VCaP (cell line): ENCODE data around the gene ZNF891.

Experiments used
- H3K27ac ChIP-seq: fragments of 450-650 bp; 2 replicates; pipeline ENCODE4 v1.5.1; 2017
- CTCF ChIP-seq: fragments of 450-650 bp; conservative IDR thresholded peaks from 2 replicates; pipeline ENCODE4 v1.5.1; 2017; ENCODE audit warnings: mild to moderate bottlenecking, moderate library complexity

Gene ZNF891

DNA sequence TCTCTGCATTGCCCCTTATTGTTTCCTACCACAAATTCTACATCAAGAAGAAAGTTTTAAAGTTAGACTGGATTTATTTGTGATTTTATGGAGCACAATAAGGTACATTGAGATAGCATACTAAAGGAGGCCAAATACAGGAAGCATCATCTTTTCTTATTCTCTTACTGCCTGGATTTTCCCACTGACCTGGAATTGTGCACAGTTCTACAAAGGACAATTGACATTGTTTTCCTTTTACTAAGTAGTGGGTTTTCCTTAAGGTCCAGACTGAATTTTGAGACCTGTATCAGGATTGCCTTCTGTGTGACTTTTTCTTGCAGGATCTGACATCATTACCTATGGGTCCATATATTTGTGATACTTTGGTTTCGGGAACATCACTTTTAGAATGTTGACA is 68.1 kb downstream of the ZNF891 start:
- no peak overlapping the region for H3K27ac ChIP-seq
- TF ChIP-seq CTCF = no peak

DNA sequence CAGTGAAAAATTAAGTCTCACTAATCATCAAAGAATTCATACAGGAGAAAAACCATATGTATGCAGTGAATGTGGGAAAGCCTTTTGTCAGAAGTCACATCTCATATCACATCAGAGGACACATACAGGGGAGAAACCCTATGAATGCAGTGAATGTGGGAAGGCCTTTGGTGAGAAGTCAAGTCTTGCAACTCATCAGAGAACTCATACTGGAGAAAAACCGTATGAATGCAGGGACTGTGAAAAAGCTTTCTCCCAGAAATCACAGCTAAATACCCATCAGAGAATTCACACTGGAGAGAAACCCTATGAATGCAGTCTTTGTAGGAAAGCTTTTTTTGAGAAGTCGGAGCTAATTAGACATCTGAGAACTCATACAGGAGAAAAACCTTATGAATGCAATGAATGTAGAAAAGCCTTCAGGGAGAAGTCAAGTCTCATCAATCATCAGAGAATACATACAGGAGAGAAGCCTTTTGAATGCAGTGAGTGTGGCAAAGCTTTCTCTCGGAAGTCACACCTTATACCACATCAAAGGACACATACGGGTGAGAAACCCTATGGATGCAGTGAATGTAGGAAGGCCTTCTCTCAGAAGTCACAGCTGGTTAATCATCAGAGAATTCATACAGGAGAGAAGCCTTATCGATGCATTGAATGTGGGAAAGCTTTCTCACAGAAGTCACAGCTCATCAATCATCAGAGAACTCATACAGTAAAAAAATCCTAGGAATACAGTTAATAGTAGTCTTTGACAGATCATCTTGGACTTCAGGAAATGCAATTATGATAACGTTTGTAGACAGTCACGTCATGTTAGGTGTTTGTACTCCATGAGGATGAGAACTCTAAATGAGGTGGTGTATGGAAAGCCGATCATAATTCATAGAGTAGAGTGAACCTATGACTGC is 71.6 kb downstream of the ZNF891 start:
- no peak overlapping the region for H3K27ac ChIP-seq
- no peak for TF ChIP-seq CTCF

GRCh38 chr12:133057446-133057845 is 72.6 kb downstream of the ZNF891 start:
- TF ChIP-seq CTCF = no peak
- no peak overlapping the region for H3K27ac ChIP-seq
